Right ventricle myocardium superior (tissue), 1 donor: Measurements from ENCODE around the gene APELA. TPM values are rescaled to one million over a fixed set of nuclear protein-coding genes. Genes with fewer than 3 reads are reported as not detected.

Experiments
- ATAC-seq: fragments of 200-7000 bp; cut with Tn5 transposase; one replicate; pipeline ENCODE4 v1.9.1; 2020; ENCODE audit warnings: mild to moderate bottlenecking; ENCODE audit not compliant: poor library complexity
- DNase-seq: peaks from one replicate; pipeline ENCODE4 v3.0.0-alpha.2; 2020
- intact Hi-C: fragments of 100-400 bp; cut with DNase I; formaldehyde crosslinking; loops from one replicate; pipeline ENCODE4 v1.11.2; 2022
- long read RNA-seq: library from polyadenylated mRNA; unstranded; transcript quantifications from one replicate; pipeline ENCODE4 v2.0.0, GENCODE V29; 2021
- total RNA-seq: library from RNA; stranded (reverse); fragmentation: NEBNext Ultra II Directional; extraction: Animal tissue kit (Norgen Biotek cat#: 25700); gene quantifications from one replicate; pipeline ENCODE4 v1.2.1, GENCODE V29; 2021
- donor health status: DM: no; HTN: yes; CAD: no; lungs with severe emphysema.

The APELA gene
- not detected for total RNA-seq
- long read RNA-seq = 0 reads

- intact Hi-C loops = no loop called here
- DNase-seq (no peak), ATAC-seq (no peak)
Measured at GRCh38 chr4:164876700-164877324, at the start of gene APELA. Gene APELA (plus strand): TSS chr4:164877178. CDS start chr4:164877332, 154 bp downstream.

GRCh38 chr4:164828955-164829354 is 48.0 kb upstream of the APELA start:
- ATAC-seq = no peak
- intact Hi-C loops = no loop called here
- no peak for DNase-seq

- no peak for DNase-seq
- intact Hi-C loops = no loop called here
- no peak for ATAC-seq
Measured at GRCh38 chr4:164846566-164846965, 30.4 kb upstream of the APELA start.

- no peak for DNase-seq
- intact Hi-C loops = no loop called here
- ATAC-seq = no peak
Measured at GRCh38 chr4:164847016-164847415, 30.0 kb upstream of the APELA start.

GRCh38 chr4:164847967-164848649 is 28.9 kb upstream of the APELA start:
- intact Hi-C loops = no loop called here
- no peak for DNase-seq
- no peak for ATAC-seq

GRCh38 chr4:164856396-164856795 is 20.6 kb upstream of the APELA start:
- ATAC-seq = no peak
- no peak for DNase-seq
- intact Hi-C loops = no loop called here

- DNase-seq (no peak), ATAC-seq (no peak)
- intact Hi-C loops = no loop called here
Measured at GRCh38 chr4:164866817-164867490, 10.0 kb upstream of the APELA start.

- no peak for DNase-seq
- intact Hi-C loops = no loop called here
- no peak for ATAC-seq
Measured at GRCh38 chr4:164871673-164872072, 5.3 kb upstream of the APELA start.

GRCh38 chr4:164872481-164872880 is 4.5 kb upstream of the APELA start:
- no peak for ATAC-seq
- DNase-seq = no peak
- intact Hi-C loops = no loop called here

GRCh38 chr4:164874789-164875188 is 2.2 kb upstream of the APELA start:
- intact Hi-C loops = no loop called here

GRCh38 chr4:164880489-164881262 is 3.7 kb downstream of the APELA start:
- no peak for DNase-seq
- no peak for ATAC-seq
- intact Hi-C loops = no loop called here

More at GRCh38 chr4:164874789-164875188, 2.2 kb upstream of the APELA start:
- ATAC-seq (no peak), DNase-seq (no peak)

GRCh38 chr4:164888096-164888715 is 11.2 kb downstream of the APELA start:
- DNase-seq (no peak), ATAC-seq (no peak)
- intact Hi-C loops = no loop called here

- DNase-seq (no peak), ATAC-seq (no peak)
- intact Hi-C loops = no loop called here
Measured at GRCh38 chr4:164890691-164891090, 13.7 kb downstream of the APELA start.

- ATAC-seq (no peak), DNase-seq (no peak)
- intact Hi-C loops = no loop called here
Measured at GRCh38 chr4:164892018-164892417, 15.0 kb downstream of the APELA start.

GRCh38 chr4:164894702-164895101 is 17.7 kb downstream of the APELA start:
- intact Hi-C loops = no loop called here
- ATAC-seq = no peak
- no peak for DNase-seq

GRCh38 chr4:164902608-164903007 is 25.6 kb downstream of the APELA start:
- no peak for DNase-seq
- ATAC-seq = no peak
- intact Hi-C loops = no loop called here

- intact Hi-C loops = no loop called here
- DNase-seq (no peak), ATAC-seq (no peak)
Measured at GRCh38 chr4:164904336-164904735, 27.4 kb downstream of the APELA start.

GRCh38 chr4:164904941-164905340 is 28.0 kb downstream of the APELA start:
- no peak for ATAC-seq
- intact Hi-C loops = no loop called here
- no peak for DNase-seq

- intact Hi-C loops = no loop called here
- DNase-seq (no peak), ATAC-seq (no peak)
Measured at GRCh38 chr4:164906368-164906767, 29.4 kb downstream of the APELA start.
